ENCODE results near the gene SNAP29.
"Not testable (repeated sequence)": the region's sequence is repeated elsewhere in the genome, so short reads cannot be mapped to it uniquely, and the experiment has no call there.

DNA sequence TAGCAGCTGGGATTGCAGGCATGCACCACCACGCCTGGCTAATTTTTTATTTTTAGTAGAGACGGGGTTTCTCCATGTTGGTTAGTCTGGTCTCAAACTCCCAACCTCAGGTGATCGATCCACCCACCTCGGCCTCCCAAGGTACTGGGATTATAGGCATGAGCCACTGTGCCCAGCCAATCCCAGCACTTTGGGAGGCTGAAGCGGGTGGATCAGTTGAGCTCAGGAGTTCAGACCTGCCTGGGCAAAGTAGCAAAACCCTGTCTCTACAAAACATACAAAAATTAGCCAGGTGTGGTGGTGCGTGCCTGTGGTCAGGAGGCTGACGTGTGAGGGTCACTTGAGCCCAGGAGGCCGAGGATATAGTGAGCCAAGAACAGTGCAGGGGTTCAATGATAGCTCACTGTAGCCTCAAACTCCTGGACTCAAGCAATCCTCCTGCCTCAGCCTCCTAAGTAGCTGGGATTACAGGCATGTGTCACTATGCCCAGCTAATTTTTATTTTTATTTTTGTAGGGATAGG is 37.0 kb upstream of the SNAP29 start:
- TF ChIP-seq ARNTL (CRISPR knock-in tag; IDR thresholded peaks at IDR 0.05; ENCODE audit: borderline replicate concordance, low read depth); POU6F1 (CRISPR knock-in tag; IDR thresholded peaks at IDR 0.05; ENCODE audit: borderline replicate concordance, low read depth); PPARA (CRISPR knock-in tag; IDR thresholded peaks at IDR 0.05; ENCODE audit: borderline replicate concordance); ZFP30 (CRISPR knock-in tag; IDR thresholded peaks at IDR 0.05); ZFP3 (CRISPR knock-in tag; IDR thresholded peaks at IDR 0.05); RARB (CRISPR knock-in tag; IDR thresholded peaks at IDR 0.05); ISL1 (CRISPR knock-in tag; IDR thresholded peaks at IDR 0.05); CSDC2 (CRISPR knock-in tag; IDR thresholded peaks at IDR 0.05); PATZ1 (CRISPR knock-in tag; IDR thresholded peaks at IDR 0.05; ENCODE audit: borderline replicate concordance); ZNF8 (CRISPR knock-in tag; IDR thresholded peaks at IDR 0.05); ZNF565 (CRISPR knock-in tag; conservative IDR thresholded peaks at IDR 0.05; ENCODE audit: low read depth); ESRRG (CRISPR knock-in tag; IDR thresholded peaks at IDR 0.05): not testable (repeated sequence)
- TF ChIP-seq, protein P1, sequence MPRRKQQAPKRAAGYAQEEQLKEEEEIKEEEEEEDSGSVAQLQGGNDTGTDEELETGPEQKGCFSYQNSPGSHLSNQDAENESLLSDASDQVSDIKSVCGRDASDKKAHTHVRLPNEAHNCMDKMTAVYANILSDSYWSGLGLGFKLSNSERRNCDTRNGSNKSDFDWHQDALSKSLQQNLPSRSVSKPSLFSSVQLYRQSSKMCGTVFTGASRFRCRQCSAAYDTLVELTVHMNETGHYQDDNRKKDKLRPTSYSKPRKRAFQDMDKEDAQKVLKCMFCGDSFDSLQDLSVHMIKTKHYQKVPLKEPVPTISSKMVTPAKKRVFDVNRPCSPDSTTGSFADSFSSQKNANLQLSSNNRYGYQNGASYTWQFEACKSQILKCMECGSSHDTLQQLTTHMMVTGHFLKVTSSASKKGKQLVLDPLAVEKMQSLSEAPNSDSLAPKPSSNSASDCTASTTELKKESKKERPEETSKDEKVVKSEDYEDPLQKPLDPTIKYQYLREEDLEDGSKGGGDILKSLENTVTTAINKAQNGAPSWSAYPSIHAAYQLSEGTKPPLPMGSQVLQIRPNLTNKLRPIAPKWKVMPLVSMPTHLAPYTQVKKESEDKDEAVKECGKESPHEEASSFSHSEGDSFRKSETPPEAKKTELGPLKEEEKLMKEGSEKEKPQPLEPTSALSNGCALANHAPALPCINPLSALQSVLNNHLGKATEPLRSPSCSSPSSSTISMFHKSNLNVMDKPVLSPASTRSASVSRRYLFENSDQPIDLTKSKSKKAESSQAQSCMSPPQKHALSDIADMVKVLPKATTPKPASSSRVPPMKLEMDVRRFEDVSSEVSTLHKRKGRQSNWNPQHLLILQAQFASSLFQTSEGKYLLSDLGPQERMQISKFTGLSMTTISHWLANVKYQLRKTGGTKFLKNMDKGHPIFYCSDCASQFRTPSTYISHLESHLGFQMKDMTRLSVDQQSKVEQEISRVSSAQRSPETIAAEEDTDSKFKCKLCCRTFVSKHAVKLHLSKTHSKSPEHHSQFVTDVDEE (CRISPR knock-in tag; IDR thresholded peaks at IDR 0.05) = not testable (repeated sequence)
